Limb (tissue), 2 donors: ENCODE results near the gene ASTL.
"Not testable (repeated sequence)": the region's sequence is repeated elsewhere in the genome, so short reads cannot be mapped to it uniquely, and the experiment has no call there.

Source experiments
- DNase-seq, 2 donors: peaks; one replicate each; pipeline ENCODE4 v3.0.0-alpha.2; 2016; ENCODE audit errors: extremely low spot score in 2 of 2

Gene ASTL

GRCh38 chr2:96138179-96139145 lies at the start of gene ASTL:
ASTL (minus strand) TSS chr2:96138502; CDS start chr2:96138436, 66 bp downstream.
- no peak for DNase-seq

GRCh38 chr2:96186562-96186961 lies 48.3 kb upstream of the ASTL start:
- no peak for DNase-seq

GRCh38 chr2:96185516-96185915 lies 47.2 kb upstream of the ASTL start:
- DNase-seq, result no peak

- no peak for DNase-seq
These were observed 46.7 kb upstream of the ASTL start for GRCh38 chr2:96184989-96185388.

GRCh38 chr2:96184188-96184587 lies 45.9 kb upstream of the ASTL start:
- no peak for DNase-seq

- DNase-seq, result no peak
These were observed 43.2 kb upstream of the ASTL start for GRCh38 chr2:96181529-96181928.

GRCh38 chr2:96180521-96180920 lies 42.2 kb upstream of the ASTL start:
- no peak for DNase-seq

- DNase-seq, result no peak
These were observed 41.7 kb upstream of the ASTL start for GRCh38 chr2:96180002-96180401.

- DNase-seq, result no peak
These were observed 38.4 kb upstream of the ASTL start for GRCh38 chr2:96176661-96177060.

DNA sequence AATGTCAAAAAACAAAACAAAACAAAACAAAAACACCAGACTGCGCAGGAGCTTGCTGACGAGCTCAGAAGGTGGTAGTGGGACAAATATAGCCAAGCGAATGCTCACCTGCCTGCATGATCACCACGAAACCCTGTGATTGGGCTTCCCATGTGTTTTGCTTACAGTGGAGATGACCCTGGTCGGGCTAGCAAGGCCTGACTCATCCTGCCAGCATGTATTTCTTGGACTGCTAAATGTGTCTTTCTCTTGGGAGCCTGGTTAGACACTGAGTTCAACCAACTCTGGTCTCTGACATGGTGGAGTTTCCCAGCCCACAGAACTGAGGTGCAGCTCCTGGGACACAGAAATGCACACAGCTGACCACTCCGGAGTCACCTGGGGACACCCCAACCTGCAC lies 37.6 kb upstream of the ASTL start:
- no peak for DNase-seq

DNA sequence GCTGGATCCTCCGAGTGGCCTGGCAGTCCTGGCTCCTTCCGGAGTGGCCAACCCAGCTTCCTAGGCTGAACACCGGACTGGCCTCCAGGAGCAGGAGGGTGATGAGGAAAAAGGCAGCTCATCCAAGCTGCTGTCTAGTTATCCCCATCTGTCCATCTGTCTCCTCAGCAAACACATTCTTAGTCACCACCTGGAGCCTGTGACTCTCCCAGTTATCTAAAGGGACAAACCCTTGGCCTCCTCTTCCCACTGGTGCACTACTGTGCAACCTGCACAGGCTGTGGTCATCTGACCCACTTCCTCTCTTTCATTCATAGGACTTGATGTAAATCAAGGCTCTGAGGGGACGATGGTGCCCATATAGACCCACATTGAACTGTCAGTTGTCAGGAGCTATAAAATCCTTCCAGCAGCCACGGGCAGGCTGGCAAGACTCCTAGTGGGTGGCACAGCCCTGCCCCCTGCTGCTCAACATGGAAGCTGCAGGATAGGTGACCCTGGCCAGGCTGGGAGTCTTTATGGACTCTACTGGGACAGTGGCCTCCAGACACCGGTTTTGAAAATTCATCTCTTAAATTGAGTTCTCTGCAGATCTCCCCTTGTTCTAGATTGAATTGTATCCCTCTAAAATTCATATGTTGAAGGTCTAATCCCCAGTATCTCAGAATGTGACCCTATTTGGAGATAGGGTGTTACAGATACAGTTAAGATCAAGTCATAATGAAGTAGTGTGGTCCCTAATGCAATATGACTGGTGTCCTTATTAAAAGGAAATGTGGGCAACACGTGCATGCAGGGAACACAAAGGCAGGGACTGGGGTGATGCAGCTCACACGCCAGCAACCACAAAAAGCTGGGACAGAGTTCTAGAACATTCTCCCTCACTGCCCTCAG lies 36.2 kb upstream of the ASTL start:
- peak; percentile 30 to 80 for DNase-seq

DNA sequence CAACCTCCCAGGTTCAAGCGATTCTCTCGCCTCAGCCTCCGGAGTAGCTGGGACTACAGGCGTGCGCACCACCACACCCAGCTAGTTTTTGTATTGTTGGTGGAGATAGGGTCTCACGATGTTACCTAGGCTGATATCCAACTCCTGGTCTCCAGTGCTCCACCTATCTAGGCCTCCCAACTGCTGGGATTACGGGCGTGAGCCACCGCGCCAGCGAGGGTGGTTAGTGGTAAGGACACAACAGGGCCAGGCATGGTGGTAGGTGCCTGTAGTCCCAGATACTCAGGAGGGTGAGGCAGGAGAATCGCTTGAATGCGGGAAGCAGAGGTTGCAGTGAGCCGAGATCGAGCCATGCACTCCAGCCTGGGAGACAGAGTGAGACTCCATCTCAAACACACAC lies 33.5 kb upstream of the ASTL start:
- no peak for DNase-seq

- DNase-seq, result no peak
These were observed 32.3 kb upstream of the ASTL start for GRCh38 chr2:96170626-96171025.

GRCh38 chr2:96169868-96170507 lies 31.7 kb upstream of the ASTL start:
- no peak for DNase-seq

DNA sequence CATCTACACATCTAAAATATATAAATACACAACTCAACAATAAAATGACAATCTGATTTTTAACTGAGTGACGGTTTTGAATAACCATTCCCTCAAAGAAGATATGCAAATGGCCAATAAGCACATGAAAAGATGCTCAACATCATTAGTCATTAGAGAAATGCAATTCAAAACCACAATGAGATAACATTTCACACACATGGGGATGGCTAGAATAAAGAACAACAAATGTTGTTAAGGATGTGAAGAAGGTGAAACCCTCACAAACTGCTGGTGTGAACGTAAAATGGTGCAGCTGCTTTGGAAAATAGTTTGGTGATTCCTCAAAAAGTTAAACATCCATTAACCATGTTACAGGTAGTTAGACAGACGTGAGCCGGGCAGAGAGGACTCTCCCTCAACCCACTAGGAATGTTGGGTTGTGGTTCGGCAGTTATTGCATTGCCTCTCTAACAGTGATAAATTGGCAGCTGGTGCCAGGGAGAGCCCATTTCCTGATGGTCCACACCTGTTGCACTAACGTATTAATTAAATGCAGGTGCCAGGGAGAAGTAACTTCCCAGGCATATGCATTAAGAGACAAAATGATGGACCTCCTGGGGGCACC lies 29.2 kb upstream of the ASTL start:
- DNase-seq, result no peak

GRCh38 chr2:96164459-96165184 lies 26.3 kb upstream of the ASTL start:
- DNase-seq, result peak in 1 of 2 donors; percentile 38

- DNase-seq, result peak; percentile 34 to 73
These were observed 25.6 kb upstream of the ASTL start for GRCh38 chr2:96163768-96164429.

- DNase-seq, result no peak
These were observed 25.1 kb upstream of the ASTL start for GRCh38 chr2:96163415-96163767.

- DNase-seq, result no peak
These were observed 23.6 kb upstream of the ASTL start for GRCh38 chr2:96161898-96162297.

DNA sequence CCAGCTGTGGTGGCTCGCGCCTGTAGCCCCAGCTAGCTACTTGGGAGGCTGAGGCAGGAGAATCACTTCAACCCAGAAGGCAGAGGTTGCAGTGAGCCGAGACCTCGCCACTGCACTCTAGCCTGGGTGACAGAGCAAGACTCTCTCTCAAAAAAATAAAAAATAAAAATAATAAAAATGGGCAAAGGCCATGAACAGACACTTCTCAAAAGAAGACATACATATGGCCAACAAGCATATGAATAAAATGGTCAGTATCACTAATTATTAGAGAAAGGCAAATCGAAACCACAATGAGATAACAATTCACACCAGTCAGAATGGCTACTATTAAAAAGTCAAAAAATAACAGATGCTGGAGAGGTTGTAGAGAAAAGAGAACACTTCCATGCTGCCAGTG lies 22.1 kb upstream of the ASTL start:
- DNase-seq, result not testable (repeated sequence)
